H1 (cell line): ENCODE measurements around the gene TAF1B. TPM values are rescaled to one million over a fixed set of nuclear protein-coding genes. Genes with fewer than 3 reads are reported as not detected.

Experiments
- CBX5 ChIP-seq: fragments of 300-800, 300-1000 bp; sonication (generic); IDR thresholded peaks from 2 replicates; pipeline ENCODE4 v1.7.1; 2016; ENCODE audit warnings: antibody characterized with exemption, low read length, low read depth
- RXRA ChIP-seq: IDR thresholded peaks from 2 replicates; pipeline ENCODE4 v1.6.1; 2011; ENCODE audit warnings: low read depth, mild to moderate bottlenecking, low read length, moderate library complexity; ENCODE audit not compliant: insufficient read depth
- SIRT6 ChIP-seq: IDR thresholded peaks from one replicate; pipeline ENCODE4 v1.7.1; 2012; ENCODE audit warnings: low read length, inconsistent platforms
- SP2 ChIP-seq: IDR thresholded peaks from 2 replicates; pipeline ENCODE4 v1.6.1; 2012; ENCODE audit warnings: mild to moderate bottlenecking, low read length, inconsistent platforms
- polyA plus RNA-seq, 7 experiments: library from polyadenylated mRNA; depleted of rRNA in 3 of 7; stranded (reverse) in 5 of 7; unstranded in 2 of 7; fragments of >200 nt in 5 of 7; fragments of 200-250 nt in 2 of 7; gene quantifications; 1 replicate in 5 of 7; 2 replicates in 1 of 7; 4 replicates in 1 of 7; pipeline versions ENCODE4 v1.2.1 to v1.2.3, GENCODE V29; 2011 to 2013; ENCODE audit warnings: missing spikeins in 2 of 7, mixed read lengths in 2 of 7
- total RNA-seq: library from RNA; stranded (reverse); fragmentation: NEBNext Ultra II Directional; extraction: Animal tissue kit (Norgen Biotek cat#: 25700); gene quantifications from 2 replicates; pipeline ENCODE4 v1.2.1, GENCODE V29; 2021
- TF ChIP-seq, protein P1 (sequence below): fragments of 300-600 bp; sonication (generic); IDR thresholded peaks from 2 replicates; pipeline ENCODE4 v1.7.1; 2012; ENCODE audit warnings: low read length, moderate library complexity, mild to moderate bottlenecking, inconsistent platforms; ENCODE audit not compliant: insufficient replicate concordance
- TF ChIP-seq, protein P2 (sequence below): IDR thresholded peaks from 2 replicates; pipeline ENCODE4 v1.6.1; 2012; ENCODE audit warnings: inconsistent platforms

TAF1B gene
- total and polyA plus RNA-seq, 2 of the 8 experiments (the other 6 are each of a cell fraction or from before 2014, with no cell fraction given) = 6.6 to 25.2 TPM

DNA sequence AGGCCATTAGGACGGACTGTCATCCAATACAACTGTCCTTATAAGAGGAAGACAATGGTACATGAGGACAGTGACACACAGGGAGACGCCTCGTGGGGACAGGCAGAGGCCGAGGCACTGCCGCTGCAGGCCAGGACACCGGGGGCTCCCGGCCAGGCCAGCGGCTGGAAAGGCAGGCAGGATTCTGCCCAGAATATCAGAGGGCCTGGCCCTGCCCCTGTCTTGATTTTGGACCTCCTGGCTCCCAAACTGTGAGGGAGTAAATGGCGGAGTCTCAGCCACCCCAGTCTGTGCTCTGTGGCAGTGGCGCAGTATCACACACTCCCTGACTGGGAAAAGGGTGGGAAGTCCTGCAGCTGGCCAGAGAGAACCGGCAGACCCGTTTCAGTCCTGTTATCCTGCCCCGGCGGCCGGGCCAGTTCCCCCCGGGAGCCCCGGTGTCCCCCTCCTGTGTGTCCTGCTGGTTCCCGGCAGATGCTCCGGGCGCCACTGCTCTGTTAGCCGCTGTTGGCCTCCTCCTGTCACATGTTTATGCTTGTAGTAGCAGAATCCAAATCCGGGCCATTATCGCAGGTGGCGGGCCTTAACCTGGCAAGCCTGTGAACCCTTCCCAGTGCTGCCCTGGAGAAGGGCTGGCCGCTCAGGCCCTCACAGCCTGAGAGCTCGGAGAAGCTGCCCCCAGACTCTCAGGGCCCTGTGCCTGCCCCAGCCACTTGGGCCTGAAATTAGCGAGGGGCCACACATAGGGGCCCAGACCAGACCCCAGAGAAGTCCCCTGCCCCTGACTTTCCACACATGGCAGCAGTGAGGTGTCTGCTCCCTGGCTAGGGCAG, 31.4 kb upstream of the TAF1B start (continued):
- TF ChIP-seq, protein P1, sequence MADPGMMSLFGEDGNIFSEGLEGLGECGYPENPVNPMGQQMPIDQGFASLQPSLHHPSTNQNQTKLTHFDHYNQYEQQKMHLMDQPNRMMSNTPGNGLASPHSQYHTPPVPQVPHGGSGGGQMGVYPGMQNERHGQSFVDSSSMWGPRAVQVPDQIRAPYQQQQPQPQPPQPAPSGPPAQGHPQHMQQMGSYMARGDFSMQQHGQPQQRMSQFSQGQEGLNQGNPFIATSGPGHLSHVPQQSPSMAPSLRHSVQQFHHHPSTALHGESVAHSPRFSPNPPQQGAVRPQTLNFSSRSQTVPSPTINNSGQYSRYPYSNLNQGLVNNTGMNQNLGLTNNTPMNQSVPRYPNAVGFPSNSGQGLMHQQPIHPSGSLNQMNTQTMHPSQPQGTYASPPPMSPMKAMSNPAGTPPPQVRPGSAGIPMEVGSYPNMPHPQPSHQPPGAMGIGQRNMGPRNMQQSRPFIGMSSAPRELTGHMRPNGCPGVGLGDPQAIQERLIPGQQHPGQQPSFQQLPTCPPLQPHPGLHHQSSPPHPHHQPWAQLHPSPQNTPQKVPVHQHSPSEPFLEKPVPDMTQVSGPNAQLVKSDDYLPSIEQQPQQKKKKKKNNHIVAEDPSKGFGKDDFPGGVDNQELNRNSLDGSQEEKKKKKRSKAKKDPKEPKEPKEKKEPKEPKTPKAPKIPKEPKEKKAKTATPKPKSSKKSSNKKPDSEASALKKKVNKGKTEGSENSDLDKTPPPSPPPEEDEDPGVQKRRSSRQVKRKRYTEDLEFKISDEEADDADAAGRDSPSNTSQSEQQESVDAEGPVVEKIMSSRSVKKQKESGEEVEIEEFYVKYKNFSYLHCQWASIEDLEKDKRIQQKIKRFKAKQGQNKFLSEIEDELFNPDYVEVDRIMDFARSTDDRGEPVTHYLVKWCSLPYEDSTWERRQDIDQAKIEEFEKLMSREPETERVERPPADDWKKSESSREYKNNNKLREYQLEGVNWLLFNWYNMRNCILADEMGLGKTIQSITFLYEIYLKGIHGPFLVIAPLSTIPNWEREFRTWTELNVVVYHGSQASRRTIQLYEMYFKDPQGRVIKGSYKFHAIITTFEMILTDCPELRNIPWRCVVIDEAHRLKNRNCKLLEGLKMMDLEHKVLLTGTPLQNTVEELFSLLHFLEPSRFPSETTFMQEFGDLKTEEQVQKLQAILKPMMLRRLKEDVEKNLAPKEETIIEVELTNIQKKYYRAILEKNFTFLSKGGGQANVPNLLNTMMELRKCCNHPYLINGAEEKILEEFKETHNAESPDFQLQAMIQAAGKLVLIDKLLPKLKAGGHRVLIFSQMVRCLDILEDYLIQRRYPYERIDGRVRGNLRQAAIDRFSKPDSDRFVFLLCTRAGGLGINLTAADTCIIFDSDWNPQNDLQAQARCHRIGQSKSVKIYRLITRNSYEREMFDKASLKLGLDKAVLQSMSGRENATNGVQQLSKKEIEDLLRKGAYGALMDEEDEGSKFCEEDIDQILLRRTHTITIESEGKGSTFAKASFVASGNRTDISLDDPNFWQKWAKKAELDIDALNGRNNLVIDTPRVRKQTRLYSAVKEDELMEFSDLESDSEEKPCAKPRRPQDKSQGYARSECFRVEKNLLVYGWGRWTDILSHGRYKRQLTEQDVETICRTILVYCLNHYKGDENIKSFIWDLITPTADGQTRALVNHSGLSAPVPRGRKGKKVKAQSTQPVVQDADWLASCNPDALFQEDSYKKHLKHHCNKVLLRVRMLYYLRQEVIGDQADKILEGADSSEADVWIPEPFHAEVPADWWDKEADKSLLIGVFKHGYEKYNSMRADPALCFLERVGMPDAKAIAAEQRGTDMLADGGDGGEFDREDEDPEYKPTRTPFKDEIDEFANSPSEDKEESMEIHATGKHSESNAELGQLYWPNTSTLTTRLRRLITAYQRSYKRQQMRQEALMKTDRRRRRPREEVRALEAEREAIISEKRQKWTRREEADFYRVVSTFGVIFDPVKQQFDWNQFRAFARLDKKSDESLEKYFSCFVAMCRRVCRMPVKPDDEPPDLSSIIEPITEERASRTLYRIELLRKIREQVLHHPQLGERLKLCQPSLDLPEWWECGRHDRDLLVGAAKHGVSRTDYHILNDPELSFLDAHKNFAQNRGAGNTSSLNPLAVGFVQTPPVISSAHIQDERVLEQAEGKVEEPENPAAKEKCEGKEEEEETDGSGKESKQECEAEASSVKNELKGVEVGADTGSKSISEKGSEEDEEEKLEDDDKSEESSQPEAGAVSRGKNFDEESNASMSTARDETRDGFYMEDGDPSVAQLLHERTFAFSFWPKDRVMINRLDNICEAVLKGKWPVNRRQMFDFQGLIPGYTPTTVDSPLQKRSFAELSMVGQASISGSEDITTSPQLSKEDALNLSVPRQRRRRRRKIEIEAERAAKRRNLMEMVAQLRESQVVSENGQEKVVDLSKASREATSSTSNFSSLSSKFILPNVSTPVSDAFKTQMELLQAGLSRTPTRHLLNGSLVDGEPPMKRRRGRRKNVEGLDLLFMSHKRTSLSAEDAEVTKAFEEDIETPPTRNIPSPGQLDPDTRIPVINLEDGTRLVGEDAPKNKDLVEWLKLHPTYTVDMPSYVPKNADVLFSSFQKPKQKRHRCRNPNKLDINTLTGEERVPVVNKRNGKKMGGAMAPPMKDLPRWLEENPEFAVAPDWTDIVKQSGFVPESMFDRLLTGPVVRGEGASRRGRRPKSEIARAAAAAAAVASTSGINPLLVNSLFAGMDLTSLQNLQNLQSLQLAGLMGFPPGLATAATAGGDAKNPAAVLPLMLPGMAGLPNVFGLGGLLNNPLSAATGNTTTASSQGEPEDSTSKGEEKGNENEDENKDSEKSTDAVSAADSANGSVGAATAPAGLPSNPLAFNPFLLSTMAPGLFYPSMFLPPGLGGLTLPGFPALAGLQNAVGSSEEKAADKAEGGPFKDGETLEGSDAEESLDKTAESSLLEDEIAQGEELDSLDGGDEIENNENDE = no peak
- TF ChIP-seq CBX5 (no peak), SP2 (no peak), SIRT6 (no peak), RXRA (no peak)
- TF ChIP-seq, protein P2, sequence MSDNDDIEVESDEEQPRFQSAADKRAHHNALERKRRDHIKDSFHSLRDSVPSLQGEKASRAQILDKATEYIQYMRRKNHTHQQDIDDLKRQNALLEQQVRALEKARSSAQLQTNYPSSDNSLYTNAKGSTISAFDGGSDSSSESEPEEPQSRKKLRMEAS = no peak
- TF ChIP-seq, all 59 proteins: peak for 0
